Activated CD4-positive, alpha-beta memory T cell treated with anti-CD3 and anti-CD28 coated beads, Interleukin-2, amount 10 ng/mL, durations not matched to agents 7 days and 5 days (primary cell): ENCODE measurements around the gene MAPK11. TPM values are rescaled to one million over a fixed set of nuclear protein-coding genes. Genes with fewer than 3 reads are reported as not detected.

Source experiments
- CTCF ChIA-PET: fragments of 350-600 bp; sonication (Branson Sonifier 250); formaldehyde crosslinking; loops from one replicate; lab custom pipeline; 2021; ENCODE audit warnings: antibody characterized with exemption, inconsistent platforms; lab: Charles Lee
- POLR2A ChIA-PET: fragments of 350-600 bp; sonication (Branson Sonifier 250); formaldehyde crosslinking; loops from one replicate; lab custom pipeline; 2021; ENCODE audit warnings: antibody characterized with exemption; lab: Charles Lee
- DNase-seq: peaks from one replicate; pipeline ENCODE4 v3.0.0-alpha.2; 2020
- H3K27ac Mint-ChIP-seq: one replicate; pipeline ENCODE4 v1.8.0; 2021; ENCODE audit warnings: mild to moderate bottlenecking, mixed read lengths
- H3K27me3 Mint-ChIP-seq: one replicate; pipeline ENCODE4 v1.8.0; 2021; ENCODE audit warnings: mixed read lengths
- H3K36me3 Mint-ChIP-seq: one replicate; pipeline ENCODE4 v1.8.0; 2021; ENCODE audit warnings: low read depth, mixed read lengths
- H3K4me1 Mint-ChIP-seq: one replicate; pipeline ENCODE4 v1.8.0; 2021; ENCODE audit warnings: mixed read lengths
- H3K4me3 Mint-ChIP-seq: one replicate; pipeline ENCODE4 v1.8.0; 2021; ENCODE audit warnings: mild to moderate bottlenecking, mixed read lengths
- H3K9me3 Mint-ChIP-seq: one replicate; pipeline ENCODE4 v1.8.0; 2021; ENCODE audit warnings: mixed read lengths
- total RNA-seq, 2 experiments: library from RNA; stranded (reverse); gene quantifications; one replicate each; pipeline ENCODE4 v1.2.3, GENCODE V29; 2021

Gene MAPK11
- total RNA-seq, 2 experiments from 2014 or later = 13.4 to 14.2 TPM

DNA sequence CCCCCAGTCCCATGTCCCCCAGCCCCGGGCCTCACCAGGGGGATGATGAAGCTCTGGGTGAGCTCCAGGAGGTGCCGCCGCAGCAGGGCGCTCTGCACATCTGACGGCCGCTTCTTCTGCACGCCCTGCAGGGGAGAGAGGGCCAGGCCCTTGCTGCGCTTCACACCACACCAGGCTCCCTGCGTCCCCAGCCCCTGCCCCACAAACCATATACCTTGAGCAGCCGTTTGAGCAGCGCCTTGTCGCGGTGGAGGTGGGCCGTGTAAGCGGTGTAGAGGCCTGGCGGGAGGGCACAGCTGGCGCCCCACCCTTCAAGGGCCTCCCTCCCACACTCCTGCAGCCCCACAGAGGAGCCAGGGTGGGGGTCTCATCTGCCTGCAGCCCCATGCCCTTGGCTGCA is 43.4 kb upstream of the MAPK11 start:
- H3K36me3 Mint-ChIP-seq = no peaks in the 10 kb centered on the region
- peak overlapping the region; percentile 72 for H3K4me3 Mint-ChIP-seq
- no peaks in the 10 kb centered on the region for H3K9me3 Mint-ChIP-seq
- DNase-seq = no peak
- peak overlapping the region; percentile 77 for H3K27ac Mint-ChIP-seq
- peaks cover 23% of the 10 kb centered on the region for H3K4me1 Mint-ChIP-seq
- ChIA-PET CTCF (interaction anchor here (1.4 kb wide), 1 partner anchor 15 kb away, joined by 5 read pairs; no protein-coding TSS in a partner anchor), POLR2A (interaction anchor here (1.1 to 2.0 kb wide), 4 partner anchors 10 to 226 kb away, joined by 3 to 9 read pairs (median 3); partner anchors contain the start of gene MAPK11)
- peaks cover 2% of the 10 kb centered on the region for H3K27me3 Mint-ChIP-seq

DNA sequence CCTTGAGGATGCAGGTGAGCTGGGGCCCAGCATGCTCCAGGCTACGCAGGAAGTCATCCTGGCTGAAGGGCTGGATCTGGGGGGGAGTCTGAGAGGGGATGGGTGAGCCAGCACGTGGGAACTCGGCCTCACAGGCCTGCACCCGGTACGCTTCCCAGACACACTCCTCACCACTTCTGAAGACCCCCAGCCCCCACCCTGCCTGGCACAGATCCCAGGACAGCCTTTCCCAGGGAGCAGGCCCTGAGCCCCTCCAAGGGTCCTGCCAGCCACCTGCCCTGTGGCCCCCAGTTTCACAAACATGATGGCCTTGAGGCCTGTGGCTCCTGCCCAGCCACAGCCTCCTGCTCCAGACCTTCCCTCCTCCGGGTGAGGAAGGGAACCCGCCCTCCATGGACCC is 42.8 kb upstream of the MAPK11 start:
- H3K4me1 Mint-ChIP-seq = peaks cover 25% of the 10 kb centered on the region
- H3K9me3 Mint-ChIP-seq = no peaks in the 10 kb centered on the region
- peaks cover 3% of the 10 kb centered on the region for H3K27me3 Mint-ChIP-seq
- ChIA-PET CTCF (no interaction called here), POLR2A (no interaction called here)
- H3K36me3 Mint-ChIP-seq = no peaks in the 10 kb centered on the region
- no peak for DNase-seq
- H3K4me3 Mint-ChIP-seq = no peak overlapping the region
- H3K27ac Mint-ChIP-seq = no peak overlapping the region

DNA sequence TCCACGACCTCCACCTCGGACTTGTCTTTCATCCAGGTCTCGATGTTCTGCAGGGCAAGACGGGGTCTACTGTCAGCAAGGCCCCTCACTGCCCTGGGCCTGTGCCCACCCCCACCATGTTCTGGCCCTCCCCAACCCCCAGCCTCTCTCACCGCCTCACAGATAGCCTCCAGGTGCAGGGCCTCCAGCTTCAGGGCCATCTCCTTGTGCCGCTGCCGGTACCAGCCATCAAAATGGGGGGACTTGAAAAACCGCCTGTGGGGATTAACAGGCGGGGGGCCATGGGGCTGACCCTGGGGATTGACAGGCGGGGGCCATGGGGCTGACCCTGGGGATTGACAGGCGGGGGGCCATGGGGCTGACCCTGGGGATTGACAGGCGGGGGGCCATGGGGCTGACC is 42.2 kb upstream of the MAPK11 start:
- POLR2A ChIA-PET = interaction anchor here (0.7 kb wide), 1 partner anchor 15 kb away, joined by 3 read pairs; no protein-coding TSS in a partner anchor
- H3K27me3 Mint-ChIP-seq = peaks cover 3% of the 10 kb centered on the region
- no peak overlapping the region for H3K4me3 Mint-ChIP-seq
- H3K36me3 Mint-ChIP-seq = no peaks in the 10 kb centered on the region
- no peaks in the 10 kb centered on the region for H3K9me3 Mint-ChIP-seq
- H3K4me1 Mint-ChIP-seq = peaks cover 25% of the 10 kb centered on the region
- CTCF ChIA-PET = interaction anchor here (0.6 kb wide), 1 partner anchor 13 kb away, joined by 3 read pairs; no protein-coding TSS in a partner anchor
- no peak overlapping the region for H3K27ac Mint-ChIP-seq
- no peak for DNase-seq

DNA sequence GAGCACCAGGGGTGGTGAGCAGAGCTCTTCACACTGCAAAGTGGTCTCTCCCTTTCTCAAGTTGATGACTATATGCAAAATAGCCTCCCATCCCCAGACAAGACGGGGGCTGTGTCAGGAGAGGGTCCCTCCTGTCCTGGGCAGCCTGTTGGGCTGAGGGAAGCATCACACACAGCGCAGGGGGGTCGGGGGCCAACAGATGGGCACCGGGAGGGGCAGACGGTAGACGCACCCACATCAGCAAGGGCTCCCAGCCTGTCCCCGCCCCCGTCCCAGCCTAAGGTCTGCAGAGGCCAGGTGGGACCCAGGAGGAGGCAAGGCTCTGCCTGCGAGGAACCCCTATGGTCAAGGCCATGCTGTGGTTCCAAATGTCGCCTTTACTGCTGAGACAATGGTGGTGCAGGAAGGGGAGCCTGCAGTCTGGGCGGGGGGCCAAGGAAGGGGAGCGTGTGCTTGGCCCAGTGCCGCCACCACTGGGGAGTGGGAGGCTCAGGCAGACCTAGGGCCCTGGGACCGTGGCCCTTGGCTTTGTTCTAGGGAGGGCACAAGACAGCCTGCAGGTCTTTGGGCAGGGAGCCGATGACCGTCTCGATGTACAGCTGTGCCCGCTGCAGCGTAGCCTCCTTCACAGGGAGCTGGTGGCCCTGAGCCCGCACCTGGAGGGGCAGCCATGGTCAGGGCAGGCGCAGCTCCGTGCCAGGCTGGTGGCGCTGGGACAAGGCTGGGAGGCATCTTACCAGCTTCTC is 41.6 kb upstream of the MAPK11 start:
- CTCF ChIA-PET = interaction anchor here (0.6 kb wide), 1 partner anchor 13 kb away, joined by 3 read pairs; no protein-coding TSS in a partner anchor
- peaks cover 25% of the 10 kb centered on the region for H3K4me1 Mint-ChIP-seq
- H3K27ac Mint-ChIP-seq = no peak overlapping the region
- no peak for DNase-seq
- H3K36me3 Mint-ChIP-seq = no peaks in the 10 kb centered on the region
- peaks cover 3% of the 10 kb centered on the region for H3K27me3 Mint-ChIP-seq
- POLR2A ChIA-PET = interaction anchor here (0.7 kb wide), 1 partner anchor 15 kb away, joined by 3 read pairs; no protein-coding TSS in a partner anchor
- no peaks in the 10 kb centered on the region for H3K9me3 Mint-ChIP-seq
- no peak overlapping the region for H3K4me3 Mint-ChIP-seq

DNA sequence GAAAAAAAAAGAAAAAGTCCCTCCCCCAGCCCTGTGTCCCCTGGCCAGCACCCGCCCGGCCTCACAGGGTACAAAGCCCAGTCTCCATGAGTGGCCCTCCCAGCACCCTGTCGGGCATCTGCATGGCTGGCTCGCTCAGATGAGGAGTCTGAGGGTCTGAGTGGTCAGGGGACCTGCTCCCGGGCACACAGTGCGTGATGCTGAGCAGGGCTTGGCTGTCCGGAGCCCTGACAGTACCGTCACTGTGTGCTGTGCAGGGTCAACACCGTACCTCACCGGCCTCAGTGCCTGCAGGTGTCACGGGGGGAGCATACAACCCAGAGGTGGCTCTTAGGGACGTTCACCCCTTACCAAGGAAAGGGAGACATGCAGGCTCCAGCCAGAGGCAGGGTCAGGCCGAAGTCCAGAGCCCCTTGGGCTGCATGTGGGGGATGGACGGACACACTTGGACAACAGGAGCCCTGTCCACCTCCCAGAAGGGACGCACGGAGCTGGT is 40.8 kb upstream of the MAPK11 start:
- Mint-ChIP-seq H3K36me3 (no peaks in the 10 kb centered on the region), H3K4me1 (peaks cover 29% of the 10 kb centered on the region), H3K27ac (no peak overlapping the region), H3K4me3 (no peak overlapping the region), H3K9me3 (no peaks in the 10 kb centered on the region), H3K27me3 (peaks cover 7% of the 10 kb centered on the region)
- ChIA-PET POLR2A (no interaction called here), CTCF (no interaction called here)
- DNase-seq = no peak

DNA sequence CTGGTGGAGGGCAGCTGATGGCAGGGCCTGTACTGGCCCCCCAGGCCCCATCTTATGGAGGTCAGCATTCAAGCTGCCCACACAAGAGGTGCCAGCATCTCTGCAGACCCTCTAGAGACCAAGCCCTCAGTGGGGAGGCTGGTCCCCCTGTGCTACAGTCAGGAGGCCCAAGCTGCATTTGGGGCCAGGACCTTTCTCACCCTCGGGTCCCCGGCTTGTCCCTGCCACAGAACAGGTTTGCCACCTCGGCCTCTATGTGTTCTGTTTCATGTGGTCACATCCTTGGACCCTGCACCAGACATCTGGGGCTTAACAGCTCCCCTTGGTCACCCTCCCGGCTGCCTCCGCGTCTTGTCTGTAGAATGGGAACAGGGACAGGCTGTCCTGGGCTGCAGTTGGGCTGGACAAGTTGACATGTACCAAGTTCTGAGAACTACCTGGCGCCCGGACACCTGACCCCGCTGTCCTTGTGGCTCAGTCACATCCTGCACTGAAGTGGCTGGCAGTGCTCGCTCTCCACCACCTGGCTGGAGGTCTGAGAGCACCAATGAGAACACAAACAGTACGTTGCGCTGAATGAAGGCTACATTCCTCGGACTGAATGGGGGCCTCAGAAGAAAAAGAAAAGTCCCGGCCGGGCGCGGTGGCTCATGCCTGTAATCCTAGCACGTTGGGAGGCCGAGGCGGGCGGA is 40.0 kb upstream of the MAPK11 start:
- no peaks in the 10 kb centered on the region for H3K9me3 Mint-ChIP-seq
- no peak for DNase-seq
- H3K4me3 Mint-ChIP-seq = no peak overlapping the region
- H3K27ac Mint-ChIP-seq = no peak overlapping the region
- ChIA-PET CTCF (interaction anchor here (0.6 kb wide), 1 partner anchor 43 kb away, joined by 3 read pairs; no protein-coding TSS in a partner anchor), POLR2A (no interaction called here)
- H3K36me3 Mint-ChIP-seq = no peaks in the 10 kb centered on the region
- peaks cover 9% of the 10 kb centered on the region for H3K27me3 Mint-ChIP-seq
- peaks cover 30% of the 10 kb centered on the region for H3K4me1 Mint-ChIP-seq

DNA sequence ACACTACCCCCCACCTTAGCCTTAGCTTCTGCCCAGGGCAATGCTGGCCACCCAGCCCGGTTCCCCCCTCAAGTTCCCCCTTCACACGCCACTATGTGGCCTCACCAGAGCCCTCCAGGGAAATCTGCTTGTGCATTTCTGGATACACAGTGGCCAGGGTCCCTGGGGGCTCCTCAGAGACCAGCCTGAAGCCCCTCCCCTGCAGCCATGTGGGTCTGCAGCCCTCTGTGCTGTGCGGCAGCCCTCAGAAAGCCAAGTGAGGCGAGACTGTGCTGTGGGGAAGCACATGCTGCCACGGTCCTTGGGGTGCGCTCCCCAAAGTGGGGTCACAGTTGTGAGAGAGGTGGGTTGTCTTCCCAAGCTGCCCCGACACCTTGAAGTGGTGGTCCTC is 39.4 kb upstream of the MAPK11 start:
- no peaks in the 10 kb centered on the region for H3K9me3 Mint-ChIP-seq
- ChIA-PET CTCF (interaction anchor here (0.6 to 1.2 kb wide), 2 partner anchors 42 to 65 kb away, joined by 3 read pairs; partner anchors contain the start of gene TUBGCP6), POLR2A (interaction anchor here (1.4 kb wide), 1 partner anchor 16 kb away, joined by 3 read pairs; no protein-coding TSS in a partner anchor)
- H3K4me3 Mint-ChIP-seq = no peak overlapping the region
- peaks cover 30% of the 10 kb centered on the region for H3K4me1 Mint-ChIP-seq
- no peak overlapping the region for H3K27ac Mint-ChIP-seq
- no peak for DNase-seq
- H3K36me3 Mint-ChIP-seq = no peaks in the 10 kb centered on the region
- H3K27me3 Mint-ChIP-seq = peaks cover 9% of the 10 kb centered on the region

DNA sequence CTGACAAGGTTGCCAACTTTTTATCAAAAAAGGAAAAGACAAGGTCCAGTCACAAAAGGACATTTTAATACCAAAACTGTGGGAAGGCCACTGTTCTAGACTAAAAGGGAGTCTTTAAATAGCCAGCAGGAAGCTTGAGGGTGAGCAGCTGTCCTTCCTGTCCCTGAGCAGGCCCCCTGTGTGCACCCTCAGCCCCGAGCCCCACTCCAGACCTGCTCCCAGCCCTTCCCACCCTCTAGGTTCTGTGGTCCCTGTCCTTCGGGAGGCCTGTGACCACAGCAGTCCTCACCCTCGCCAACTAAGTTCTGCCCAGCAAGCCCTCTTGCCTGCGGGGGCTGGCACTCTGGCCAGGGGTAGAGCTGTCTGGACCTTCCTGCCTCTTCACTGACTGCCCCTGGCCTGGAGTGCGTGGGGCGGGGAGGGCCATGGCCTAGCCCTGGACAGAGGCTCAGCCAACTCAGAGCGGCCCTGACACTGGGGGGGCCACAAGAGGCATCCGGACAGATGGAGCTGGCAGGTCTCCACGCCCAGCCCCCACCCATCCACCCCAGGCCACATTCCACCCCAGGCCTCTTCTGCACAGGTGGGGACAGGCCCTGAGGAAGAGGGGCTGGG is 38.9 kb upstream of the MAPK11 start:
- Mint-ChIP-seq H3K9me3 (no peaks in the 10 kb centered on the region), H3K27me3 (peaks cover 9% of the 10 kb centered on the region), H3K4me1 (peaks cover 28% of the 10 kb centered on the region), H3K36me3 (no peaks in the 10 kb centered on the region), H3K4me3 (peak overlapping the region; percentile 44), H3K27ac (no peak overlapping the region)
- CTCF ChIA-PET = interaction anchor here (0.8 to 1.2 kb wide), 2 partner anchors 19 to 65 kb away, joined by 3 read pairs; partner anchors contain the start of gene TUBGCP6
- POLR2A ChIA-PET = interaction anchor here (1.4 kb wide), 1 partner anchor 16 kb away, joined by 3 read pairs; no protein-coding TSS in a partner anchor
- no peak for DNase-seq

DNA sequence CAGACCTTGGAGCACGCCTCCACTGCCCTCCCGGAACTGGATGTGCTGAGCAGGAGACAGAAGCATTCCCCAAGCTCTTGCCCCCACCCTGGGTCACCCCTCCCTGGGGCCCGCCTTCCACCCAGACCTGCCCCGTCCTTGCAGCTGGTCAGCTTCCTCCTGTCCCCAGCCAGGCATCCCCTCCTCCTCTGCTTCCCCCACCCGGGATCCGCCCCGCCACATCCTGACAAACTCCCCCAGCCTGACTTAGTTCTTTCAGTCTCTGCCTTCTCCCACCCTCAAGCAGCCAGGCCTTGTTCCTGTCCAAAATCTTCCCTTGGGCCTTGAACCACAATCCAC is 38.4 kb upstream of the MAPK11 start:
- Mint-ChIP-seq H3K4me3 (peak overlapping the region; percentile 44), H3K27ac (no peak overlapping the region), H3K4me1 (peaks cover 24% of the 10 kb centered on the region), H3K9me3 (no peaks in the 10 kb centered on the region), H3K36me3 (no peaks in the 10 kb centered on the region), H3K27me3 (peaks cover 9% of the 10 kb centered on the region)
- DNase-seq = no peak
- POLR2A ChIA-PET = interaction anchor here (1.4 kb wide), 1 partner anchor 15 kb away, joined by 3 read pairs; no protein-coding TSS in a partner anchor
- CTCF ChIA-PET = interaction anchor here (0.8 to 1.2 kb wide), 2 partner anchors 19 to 64 kb away, joined by 3 read pairs; partner anchors contain the start of gene TUBGCP6

DNA sequence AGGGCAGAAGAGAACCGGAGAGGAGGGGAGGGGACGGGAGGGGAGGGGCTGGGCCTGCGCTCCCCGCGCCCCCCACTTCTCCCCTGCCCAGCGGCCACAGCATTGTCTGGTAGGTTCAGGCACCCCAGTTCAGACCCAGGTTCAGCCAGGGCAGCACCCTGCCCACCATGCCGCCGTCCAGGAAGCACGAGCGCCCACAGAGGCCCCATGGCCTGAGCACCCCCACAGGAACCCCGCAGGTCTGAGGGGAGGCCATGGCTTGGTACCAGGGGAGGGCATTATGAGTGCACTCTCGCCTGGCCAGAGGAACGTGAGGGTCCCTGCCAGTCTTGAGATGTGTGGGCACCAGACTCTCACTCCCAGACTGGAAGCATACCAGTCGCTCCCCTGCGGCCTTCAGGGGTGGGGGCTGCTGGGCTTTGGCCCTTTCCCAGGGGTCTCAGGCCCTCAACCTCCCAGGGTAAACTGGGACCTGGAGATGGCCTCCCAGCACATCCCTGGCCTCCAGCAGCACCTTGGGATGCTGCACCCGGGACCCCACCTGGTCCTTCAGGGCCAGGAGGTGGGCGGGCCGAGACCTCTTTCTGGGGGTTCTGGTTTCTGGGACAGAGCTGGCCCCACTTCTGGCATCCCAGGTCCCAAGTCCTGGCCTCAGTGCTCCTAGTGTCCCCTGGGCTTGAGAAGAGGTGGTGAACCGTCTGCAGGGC is 37.9 kb upstream of the MAPK11 start:
- no peaks in the 10 kb centered on the region for H3K9me3 Mint-ChIP-seq
- no peak overlapping the region for H3K4me3 Mint-ChIP-seq
- H3K27me3 Mint-ChIP-seq = peaks cover 9% of the 10 kb centered on the region
- no peaks in the 10 kb centered on the region for H3K36me3 Mint-ChIP-seq
- no peak for DNase-seq
- no peak overlapping the region for H3K27ac Mint-ChIP-seq
- ChIA-PET POLR2A (interaction anchor here (1.1 to 1.4 kb wide), 3 partner anchors 15 to 34 kb away, joined by 3 to 4 read pairs (median 3); no protein-coding TSS in a partner anchor), CTCF (no interaction called here)
- peaks cover 23% of the 10 kb centered on the region for H3K4me1 Mint-ChIP-seq

DNA sequence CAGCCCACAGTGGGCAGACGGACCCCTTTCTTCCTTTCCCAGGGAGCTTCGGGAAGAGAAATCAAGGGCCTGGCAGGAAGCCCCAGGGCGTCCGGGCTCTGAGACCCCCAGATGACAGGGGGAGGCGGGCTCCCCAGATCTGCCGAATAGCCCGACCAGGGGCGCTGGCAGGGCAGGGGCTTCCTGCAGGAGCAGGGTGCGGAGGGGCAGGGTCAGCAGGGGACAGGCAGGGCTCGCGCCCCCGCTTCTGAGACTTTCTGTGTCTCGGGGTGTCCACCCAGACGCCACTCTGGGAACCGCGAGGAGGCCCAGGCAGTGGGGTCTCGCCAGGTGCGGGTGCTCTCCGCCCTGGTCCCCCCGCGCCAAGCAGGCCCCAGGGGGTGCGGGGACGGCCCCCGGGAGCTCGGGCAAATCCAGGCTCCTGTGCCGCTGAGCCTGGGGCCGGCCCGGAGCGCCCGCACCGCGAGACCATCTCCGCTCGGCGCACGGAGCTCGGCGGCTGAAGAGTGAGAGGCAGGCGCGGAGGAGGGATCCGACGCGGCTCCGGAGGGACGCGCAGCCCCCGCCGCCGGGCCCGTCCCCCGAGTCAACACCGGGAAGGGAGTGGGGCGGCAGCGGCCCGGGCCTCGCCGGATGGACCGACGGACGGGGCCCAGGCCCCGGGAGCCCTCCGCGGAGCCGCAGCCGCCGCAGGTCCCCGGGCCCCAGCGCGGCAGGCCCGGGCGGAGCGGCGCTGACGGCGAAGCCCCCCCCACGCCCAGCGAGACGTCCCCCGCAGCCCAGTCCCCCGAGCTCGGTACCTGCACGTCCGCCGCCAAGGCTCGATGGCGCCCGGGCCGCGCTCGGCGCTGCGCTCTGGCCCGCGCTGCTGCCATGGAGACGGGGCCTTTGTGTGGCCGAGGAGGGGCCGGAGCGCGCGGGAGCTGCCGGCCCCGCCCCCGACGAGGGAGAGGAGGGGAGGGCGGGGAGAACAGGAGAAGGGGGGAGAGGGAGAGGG is 36.9 kb upstream of the MAPK11 start, which contains the start of gene PLXNB2:
PLXNB2 (minus strand) TSS at position 894 of the 997 bp plus-strand sequence. CDS start 17,062 bp downstream, outside the sequence.
- H3K27me3 Mint-ChIP-seq = peaks cover 9% of the 10 kb centered on the region
- no peaks in the 10 kb centered on the region for H3K9me3 Mint-ChIP-seq
- ChIA-PET POLR2A (interaction anchor here (0.8 to 1.4 kb wide), 4 partner anchors 13 to 35 kb away, joined by 3 to 4 read pairs (median 3); no protein-coding TSS in a partner anchor), CTCF (interaction anchor here (0.6 to 1.3 kb wide), 2 partner anchors 17 to 87 kb away, joined by 3 to 4 read pairs; no protein-coding TSS in a partner anchor)
- peak; percentile 51 for DNase-seq
- peak within 1 kb of the TSS; percentile 69 for H3K4me3 Mint-ChIP-seq
- H3K4me1 Mint-ChIP-seq = peaks cover 23% of the 10 kb centered on the region
- H3K27ac Mint-ChIP-seq = no peak within 1 kb of the TSS
- no peaks in the 10 kb centered on the region for H3K36me3 Mint-ChIP-seq
